Right lobe of liver (tissue), 6 donors: ENCODE data around the gene MYO15B. TPM values are rescaled to one million over a fixed set of nuclear protein-coding genes. Genes with fewer than 3 reads are reported as not detected.

Experiments
- ATAC-seq, 4 donors: fragments of 200-7000 bp; cut with Tn5 transposase; one replicate each; pipeline ENCODE4 v1.9.1; 2020; ENCODE audit warnings: mild to moderate bottlenecking in 4 of 4, moderate library complexity in 4 of 4
- DNase-seq, 3 donors: peaks; one replicate each; pipeline ENCODE4 v3.0.0-alpha.2; 2020
- H3K27ac ChIP-seq, 3 donors: fragments of 200-600 bp; one replicate each; pipeline ENCODE4 v1.8.0; 2022
- H3K27me3 ChIP-seq, 2 donors: fragments of 200-600 bp; one replicate each; pipeline ENCODE4 v1.8.0; 2022
- H3K36me3 ChIP-seq, 4 donors: fragments of 200-600 bp; sonication (generic) in 1 of 4; one replicate each; pipeline versions ENCODE4 v1.5.1 to v1.8.0; 2017 to 2022; ENCODE audit warnings: control low read depth in 1 of 4
- H3K4me1 ChIP-seq, 4 donors: fragments of 200-600 bp; sonication (generic) in 1 of 4; one replicate each; pipeline versions ENCODE4 v1.5.1 to v1.8.0; 2017 to 2022; ENCODE audit warnings: control low read depth in 1 of 4
- H3K4me3 ChIP-seq, 3 donors: fragments of 200-600 bp; one replicate each; pipeline ENCODE4 v1.8.0; 2022
- H3K9me3 ChIP-seq, 4 donors: fragments of 200-600 bp; sonication (generic) in 1 of 4; one replicate each; pipeline versions ENCODE4 v1.5.1 to v1.8.0; 2017 to 2022; ENCODE audit warnings: control low read depth in 1 of 4
- CTCF ChIP-seq, 4 donors: fragments of 200-600 bp in 3 of 4; fragments of 450-650 bp in 1 of 4; IDR thresholded peaks; one replicate each; pipeline versions ENCODE4 v1.5.1 to v1.8.0; 2016 to 2022; ENCODE audit warnings: antibody characterized with exemption in 4 of 4, mild to moderate bottlenecking in 2 of 4
- POLR2A ChIP-seq: fragments of 450-650 bp; IDR thresholded peaks from one replicate; pipeline ENCODE4 v1.6.1; 2017; ENCODE audit warnings: antibody characterized with exemption, mild to moderate bottlenecking
- WGBS: methylation state at CpG from one replicate; pipeline ENCODE4 v1.1.6; 2018; ENCODE audit warnings: low coverage, low lambda C conversion rate; ENCODE audit not compliant: insufficient coverage; ENCODE audit errors: missing lambda C conversion rate; 5-methylcytosine and 5-hydroxymethylcytosine counted together
- intact Hi-C, 2 donors: fragments of 100-400 bp; cut with DNase I; formaldehyde crosslinking; loops; one replicate each; pipeline versions ENCODE4 v1.11.2 to v1.14.1; 2022
- total RNA-seq, 6 experiments: library from RNA; depleted of rRNA in 2 of 6; stranded (reverse); fragments of >200 nt in 2 of 6; fragmentation: NEBNext Ultra II Directional in 3 of 6; extraction: Animal tissue kit (Norgen Biotek cat#: 25700) in 3 of 6; gene quantifications; one replicate each; pipeline versions ENCODE4 v1.1.0 to v1.2.4, GENCODE V29; 2016 to 2023
- donor health status: DM: no; HTN: yes; CAD: no.
- donor health status: DM: no; HTN: no; CAD: no.
- donor health status: DM: no; HTN: no; CAD: no.
- donor health status: DM: no; HTN: yes; CAD: no.
- donor health status: DM: no; HTN: yes; CAD: no.

Gene MYO15B
- total RNA-seq, 6 experiments from 2014 or later, result 26.4 to 104 (median 52.9) TPM

GRCh38 chr17:75672011-75672410, 84.4 kb downstream of the MYO15B start:
- Histone ChIP-seq H3K4me1 (peaks cover 0 to 9% (median 2%) of the 10 kb centered on the region in 4 donors), H3K9me3 (no peaks in the 10 kb centered on the region), H3K27ac (no peak overlapping the region), H3K4me3 (no peak overlapping the region), H3K36me3 (peaks cover 0 to 44% (median 9%) of the 10 kb centered on the region in 4 donors), H3K27me3 (no peaks in the 10 kb centered on the region)
- intact Hi-C loops, result no loop called here
- TF ChIP-seq POLR2A (no peak), CTCF (IDR thresholded peaks at IDR 0.05) (no peak)
- 86% methylated on average over 5 of the region's 5 CpGs for WGBS
- DNase-seq (peak in 1 of 3 donors; percentile 44), ATAC-seq (no peak)

- intact Hi-C loops, result no loop called here
- peaks cover 0 to 44% (median 10%) of the 10 kb centered on the region in 4 donors for H3K36me3 ChIP-seq
- ATAC-seq, result no peak
- H3K4me1 ChIP-seq, result peaks cover 0 to under 1% (median 0%) of the 10 kb centered on the region in 4 donors
- no peaks in the 10 kb centered on the region for H3K9me3 ChIP-seq
- WGBS, result 75% methylated on average over 4 of the region's 4 CpGs
- peak in 1 of 3 donors; percentile 6 for DNase-seq
- no peak overlapping the region for H3K27ac ChIP-seq
- no peaks in the 10 kb centered on the region for H3K27me3 ChIP-seq
- TF ChIP-seq POLR2A (no peak), CTCF (IDR thresholded peaks at IDR 0.05) (no peak)
- no peak overlapping the region for H3K4me3 ChIP-seq
Observed at GRCh38 chr17:75673487-75673886, 85.9 kb downstream of the MYO15B start.

Other genes with a start within 250 kb of the MYO15B start
- 10 to 100 TPM; 42.4 to 70.5 (median 53.8) TPM for gene GRB2, start 182.1 kb upstream of the MYO15B start, total RNA-seq
- 10 to 100 TPM; 24.2 to 47.1 (median 29.6) TPM for gene TMEM94, start 131.2 kb upstream of the MYO15B start, total RNA-seq
- 10 to 100 TPM in 4 of 6 experiments, 1 to 10 TPM in 2; 9.0 to 26.0 (median 12.0) TPM for gene CASKIN2, start 72.3 kb upstream of the MYO15B start, total RNA-seq
- 10 to 100 TPM in 4 of 6 experiments, 1 to 10 TPM in 2; 8.5 to 13.6 (median 10.2) TPM for gene TSEN54, start 71.3 kb upstream of the MYO15B start, total RNA-seq
- gene LLGL2, start 62.1 kb upstream of the MYO15B start, total RNA-seq, result 10 to 100 TPM; 32.8 to 71.4 (median 44.6) TPM
- under 1 TPM in 5 of 6 experiments, not detected in 1; 0.06 to 0.78 (median 0.29) TPM for gene SMIM5, start 45.6 kb downstream of the MYO15B start, total RNA-seq
- 10 to 100 TPM; 13.5 to 24.8 (median 18.4) TPM for gene RECQL5, start 79.4 kb downstream of the MYO15B start, total RNA-seq
- gene SAP30BP, start 79.5 kb downstream of the MYO15B start, total RNA-seq, result 10 to 100 TPM; 24.0 to 36.0 (median 27.0) TPM
- gene ITGB4, start 133.7 kb downstream of the MYO15B start, total RNA-seq, result 1 to 10 TPM in 5 of 6 experiments, under 1 TPM in 1; 0.92 to 4.1 (median 2.0) TPM
- 10 to 100 TPM; 38.6 to 87.4 (median 76.9) TPM for gene GALK1, start 177.4 kb downstream of the MYO15B start, total RNA-seq
- 10 to 100 TPM in 4 of 6 experiments, 1 to 10 TPM in 2; 5.8 to 29.2 (median 11.1) TPM for gene UNK, start 197.0 kb downstream of the MYO15B start, total RNA-seq